Measurements from ENCODE around the gene CLEC2L. TPM values are rescaled to one million over a fixed set of nuclear protein-coding genes. Genes with fewer than 3 reads are reported as not detected.

The CLEC2L gene
- total RNA-seq, 1 experiment from 2014 or later, result not detected

GRCh38 chr7:139570119-139570518 lies 46.6 kb downstream of the CLEC2L start:
- TF ChIP-seq CTCF (conservative IDR thresholded peaks at IDR 0.05) (peak; percentile 35; the same call in 1 of the 2 replicates), EZH2 (IDR thresholded peaks at IDR 0.05; ENCODE audit: low read depth) (no peak)
- Histone ChIP-seq H3F3A (ENCODE audit: insufficient read depth, low read depth) (no peaks in the 10 kb centered on the region), H3K27ac (no peak overlapping the region), H3K9me3 (ENCODE audit: insufficient read depth, low read depth) (no peaks in the 10 kb centered on the region), H3K36me3 (ENCODE audit: low read depth) (no peaks in the 10 kb centered on the region), H3K9me2 (ENCODE audit: insufficient read depth) (no peaks in the 10 kb centered on the region), H3K4me2 (no peak overlapping the region), H3K4me1 (replicated peaks; ENCODE audit: insufficient read depth) (no peaks in the 10 kb centered on the region), H4K20me1 (ENCODE audit: insufficient read depth) (no peaks in the 10 kb centered on the region), H2AFZ (no peak overlapping the region), H3K27me3 (ENCODE audit: insufficient read depth, low read depth) (no peaks in the 10 kb centered on the region), H3K79me2 (ENCODE audit: low read depth) (no peaks in the 10 kb centered on the region), H3K4me3 (no peak overlapping the region)
- intact Hi-C loops (cut with micrococcal nuclease; ENCODE audit: unreplicated experiment), result no loop called here
- ChIA-PET POLR2A (ENCODE audit: unreplicated experiment) (no interaction called here), CTCF (no interaction called here)
- no peak for DNase-seq
- BruUV-seq (replicated peaks), result no TSS peak

GRCh38 chr7:139570626-139571025 lies 47.1 kb downstream of the CLEC2L start:
- CTCF ChIA-PET, result interaction anchor here (0.5 kb wide), 1 partner anchor 647 kb away, joined by 3 read pairs; no protein-coding TSS in a partner anchor
- no peaks in the 10 kb centered on the region for H3K27me3 ChIP-seq (ENCODE audit: insufficient read depth, low read depth)
- no peaks in the 10 kb centered on the region for H3K9me2 ChIP-seq (ENCODE audit: insufficient read depth)
- no peak overlapping the region for H3K4me3 ChIP-seq
- H3K4me1 ChIP-seq (replicated peaks; ENCODE audit: insufficient read depth), result no peaks in the 10 kb centered on the region
- no peaks in the 10 kb centered on the region for H3K36me3 ChIP-seq (ENCODE audit: low read depth)
- no peaks in the 10 kb centered on the region for H4K20me1 ChIP-seq (ENCODE audit: insufficient read depth)
- H3F3A ChIP-seq (ENCODE audit: insufficient read depth, low read depth), result no peaks in the 10 kb centered on the region
- POLR2A ChIA-PET (ENCODE audit: unreplicated experiment), result no interaction called here
- no peak overlapping the region for H2AFZ ChIP-seq
- no peak overlapping the region for H3K27ac ChIP-seq
- no peak overlapping the region for H3K4me2 ChIP-seq
- intact Hi-C loops (cut with micrococcal nuclease; ENCODE audit: unreplicated experiment), result no loop called here
- no peaks in the 10 kb centered on the region for H3K9me3 ChIP-seq (ENCODE audit: insufficient read depth, low read depth)
- TF ChIP-seq CTCF (conservative IDR thresholded peaks at IDR 0.05) (no peak), EZH2 (IDR thresholded peaks at IDR 0.05; ENCODE audit: low read depth) (no peak)
- no peaks in the 10 kb centered on the region for H3K79me2 ChIP-seq (ENCODE audit: low read depth)
- no peak for DNase-seq
- no TSS peak for BruUV-seq (replicated peaks)

DNA sequence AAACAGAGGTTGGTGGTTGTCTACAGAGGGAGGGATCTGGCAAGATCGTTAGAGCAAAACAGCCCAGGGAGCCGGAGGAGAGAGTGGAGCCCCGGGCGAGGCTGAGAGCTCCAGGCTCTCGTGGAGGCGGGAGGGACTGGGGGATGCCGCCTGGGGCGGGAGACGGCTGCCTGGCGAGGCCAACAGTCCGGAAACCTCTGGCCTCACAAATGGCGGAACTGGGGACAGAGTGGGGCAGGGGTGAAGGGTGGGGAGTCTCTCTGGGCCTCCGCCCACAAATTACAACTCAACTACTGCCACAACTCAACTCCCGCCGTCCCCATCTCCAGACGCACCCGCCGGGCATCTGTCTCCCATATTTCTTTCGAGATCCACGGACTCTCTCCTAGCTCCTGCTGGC lies 47.7 kb downstream of the CLEC2L start:
- no TSS peak for BruUV-seq (replicated peaks)
- intact Hi-C loops (cut with micrococcal nuclease; ENCODE audit: unreplicated experiment), result no loop called here
- POLR2A ChIA-PET (ENCODE audit: unreplicated experiment), result no interaction called here
- H3F3A ChIP-seq (ENCODE audit: insufficient read depth, low read depth), result no peaks in the 10 kb centered on the region
- no peaks in the 10 kb centered on the region for H3K36me3 ChIP-seq (ENCODE audit: low read depth)
- no peak for TF ChIP-seq EZH2 (IDR thresholded peaks at IDR 0.05; ENCODE audit: low read depth)
- H2AFZ ChIP-seq, result no peak overlapping the region
- H3K27me3 ChIP-seq (ENCODE audit: insufficient read depth, low read depth), result no peaks in the 10 kb centered on the region
- H3K27ac ChIP-seq, result no peak overlapping the region
- DNase-seq, result no peak
- no peaks in the 10 kb centered on the region for H4K20me1 ChIP-seq (ENCODE audit: insufficient read depth)
- no peak overlapping the region for H3K4me3 ChIP-seq
- CTCF ChIA-PET, result interaction anchor here (0.5 kb wide), 1 partner anchor 646 kb away, joined by 3 read pairs; no protein-coding TSS in a partner anchor
- no peaks in the 10 kb centered on the region for H3K79me2 ChIP-seq (ENCODE audit: low read depth)
- H3K4me1 ChIP-seq (replicated peaks; ENCODE audit: insufficient read depth), result no peaks in the 10 kb centered on the region
- H3K9me3 ChIP-seq (ENCODE audit: insufficient read depth, low read depth), result no peaks in the 10 kb centered on the region
- no peaks in the 10 kb centered on the region for H3K9me2 ChIP-seq (ENCODE audit: insufficient read depth)
- H3K4me2 ChIP-seq, result no peak overlapping the region

DNA sequence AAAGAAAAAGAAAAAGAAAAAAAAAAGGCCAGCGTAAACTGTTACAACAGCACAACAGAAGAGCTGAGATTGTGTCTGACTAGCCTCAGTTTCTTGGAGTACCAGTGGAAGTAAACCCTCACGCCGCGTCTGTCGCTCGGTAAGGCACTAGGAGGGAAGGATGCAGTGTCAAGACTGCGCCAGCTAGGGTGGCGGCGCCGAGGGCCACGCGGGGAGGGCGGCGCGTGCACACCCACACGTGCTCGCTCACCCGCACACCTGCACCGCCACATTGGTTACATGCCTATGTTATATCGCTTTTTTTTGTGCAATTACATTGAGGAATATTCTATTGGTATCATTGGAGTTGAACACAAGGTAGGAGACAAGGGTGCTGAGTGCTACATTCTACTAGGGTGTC lies 48.2 kb downstream of the CLEC2L start:
- no peak overlapping the region for H3K4me3 ChIP-seq
- H3K79me2 ChIP-seq (ENCODE audit: low read depth), result no peaks in the 10 kb centered on the region
- no peak overlapping the region for H3K27ac ChIP-seq
- DNase-seq, result no peak
- no peaks in the 10 kb centered on the region for H3K9me3 ChIP-seq (ENCODE audit: insufficient read depth, low read depth)
- H2AFZ ChIP-seq, result no peak overlapping the region
- H3K4me1 ChIP-seq (replicated peaks; ENCODE audit: insufficient read depth), result no peaks in the 10 kb centered on the region
- H3K36me3 ChIP-seq (ENCODE audit: low read depth), result no peaks in the 10 kb centered on the region
- intact Hi-C loops (cut with micrococcal nuclease; ENCODE audit: unreplicated experiment), result no loop called here
- no peak overlapping the region for H3K4me2 ChIP-seq
- H3K9me2 ChIP-seq (ENCODE audit: insufficient read depth), result no peaks in the 10 kb centered on the region
- no peak for TF ChIP-seq EZH2 (IDR thresholded peaks at IDR 0.05; ENCODE audit: low read depth)
- no peak for TF ChIP-seq CTCF (conservative IDR thresholded peaks at IDR 0.05)
- ChIA-PET CTCF (no interaction called here), POLR2A (ENCODE audit: unreplicated experiment) (no interaction called here)
- no peaks in the 10 kb centered on the region for H3K27me3 ChIP-seq (ENCODE audit: insufficient read depth, low read depth)
- H3F3A ChIP-seq (ENCODE audit: insufficient read depth, low read depth), result no peaks in the 10 kb centered on the region
- no peaks in the 10 kb centered on the region for H4K20me1 ChIP-seq (ENCODE audit: insufficient read depth)
- no TSS peak for BruUV-seq (replicated peaks)

All from PC-9 (cell line).